NAMALWA (cell line): ENCODE measurements around the gene MEI4.
A peak's percentile ranks its signal among the peaks of the same experiment; 100 is the strongest.
"Not testable (repeated sequence)": the region's sequence is repeated elsewhere in the genome, so short reads cannot be mapped to it uniquely, and the experiment has no call there.

Experiments
- DNase-seq: peaks from one replicate; pipeline ENCODE4 v3.0.0-alpha.2; 2015; ENCODE audit warnings: low spot score

Gene MEI4, protein sequence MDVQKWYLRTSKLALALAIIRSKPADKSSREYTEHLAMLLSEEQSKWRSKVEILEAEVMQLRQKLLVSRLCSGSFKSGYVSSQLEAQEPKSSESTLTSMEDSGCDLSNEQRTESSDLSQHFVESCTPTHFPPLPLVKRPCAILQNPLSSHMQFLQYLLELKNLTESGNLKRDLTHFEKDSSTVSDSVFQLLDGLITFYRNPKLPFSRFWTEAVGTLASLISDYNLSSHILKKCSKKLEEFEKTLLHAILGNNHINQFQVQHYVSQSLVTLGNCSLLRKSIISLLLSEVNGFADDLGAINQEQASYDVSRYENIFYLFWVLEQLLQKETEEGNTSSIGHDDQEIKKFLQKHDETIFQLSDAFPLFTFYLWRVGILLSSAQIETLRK

DNA sequence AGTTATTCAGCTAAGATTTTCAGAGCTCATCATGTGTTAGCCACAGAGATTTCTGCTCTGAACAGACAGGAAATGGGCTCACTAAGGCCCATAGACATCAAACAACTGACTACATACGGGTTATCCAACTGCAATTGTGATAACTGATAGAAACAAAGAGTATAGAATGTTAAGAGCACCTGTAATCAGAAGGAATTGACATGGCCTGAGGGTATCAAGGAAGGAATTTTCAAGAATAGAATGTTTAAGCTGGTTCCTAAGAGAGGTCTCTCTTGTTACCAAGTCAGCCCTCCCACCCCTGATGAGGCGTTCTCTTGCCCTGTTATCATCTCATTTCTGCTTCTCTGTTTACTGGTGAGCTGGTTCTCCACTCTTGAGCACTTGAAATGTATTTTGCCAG, at the start of gene MEI4:
Gene MEI4 (plus strand): TSS at position 301 of the 400 bp plus-strand sequence. CDS start 37,633 bp downstream, outside the sequence.
- no peak for DNase-seq

DNA sequence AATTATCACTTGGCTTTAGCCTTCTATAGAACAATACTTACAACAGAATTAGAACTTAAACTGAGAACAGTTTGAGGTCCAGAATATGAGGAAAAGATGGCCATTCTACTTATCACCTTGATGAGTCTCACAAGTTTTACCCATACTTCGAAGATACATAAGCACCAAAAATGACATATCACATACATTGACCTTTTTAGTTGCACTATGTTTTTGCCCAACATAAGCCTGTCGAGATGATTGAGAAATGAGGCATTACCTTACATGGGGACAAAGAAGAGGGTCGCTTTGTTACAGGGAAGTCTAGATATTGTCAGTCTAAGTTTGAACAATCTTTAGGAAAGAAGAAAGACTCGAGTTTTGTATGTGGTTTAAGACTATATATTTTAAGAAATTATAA, 48.4 kb upstream of the MEI4 start:
- no peak for DNase-seq

GRCh38 chr6:77607004-77607403, 45.8 kb upstream of the MEI4 start:
- no peak for DNase-seq

DNA sequence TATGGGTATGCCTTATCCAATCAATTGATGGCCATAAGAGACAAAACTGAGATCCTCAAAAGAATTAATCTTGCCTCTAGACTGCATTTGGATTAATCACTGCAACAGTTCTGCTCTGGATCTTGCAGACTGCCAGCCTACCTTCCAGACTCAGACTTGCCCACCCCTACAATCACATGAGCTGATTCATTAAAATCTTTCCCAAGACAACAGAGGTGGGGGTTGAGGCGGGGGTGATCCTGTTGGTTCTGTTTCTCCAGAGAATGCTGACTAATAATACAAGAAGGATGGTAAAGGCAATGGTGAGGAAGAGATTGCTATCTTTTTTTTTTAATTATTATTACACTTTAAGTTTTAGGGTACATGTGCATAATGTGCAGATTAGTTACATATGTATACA, 43.7 kb upstream of the MEI4 start:
- no peak for DNase-seq

DNA sequence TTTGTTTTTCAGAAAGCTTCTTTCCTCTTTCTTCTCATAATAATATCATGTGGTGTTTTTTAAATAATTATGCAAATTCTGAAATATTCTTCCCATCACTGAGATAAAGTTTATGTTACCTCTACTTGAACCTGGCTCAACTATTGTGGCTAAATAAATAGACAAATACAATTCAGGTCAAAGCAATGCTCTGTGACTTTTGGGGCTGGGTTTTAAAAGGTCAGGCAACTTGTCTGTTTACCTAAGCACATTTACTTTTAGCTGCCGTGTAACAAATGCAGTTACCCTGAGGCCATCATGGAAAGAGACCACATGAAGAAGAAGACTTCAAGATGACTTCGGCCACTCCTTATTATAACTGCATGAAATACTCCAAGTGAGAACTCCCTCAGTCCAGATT, 33.7 kb upstream of the MEI4 start:
- DNase-seq, result no peak

GRCh38 chr6:77620278-77620882, 32.5 kb upstream of the MEI4 start:
- peak; percentile 43 for DNase-seq

GRCh38 chr6:77624515-77624914, 28.3 kb upstream of the MEI4 start:
- no peak for DNase-seq

- no peak for DNase-seq
Observed at GRCh38 chr6:77626426-77626825, 26.4 kb upstream of the MEI4 start.

DNA sequence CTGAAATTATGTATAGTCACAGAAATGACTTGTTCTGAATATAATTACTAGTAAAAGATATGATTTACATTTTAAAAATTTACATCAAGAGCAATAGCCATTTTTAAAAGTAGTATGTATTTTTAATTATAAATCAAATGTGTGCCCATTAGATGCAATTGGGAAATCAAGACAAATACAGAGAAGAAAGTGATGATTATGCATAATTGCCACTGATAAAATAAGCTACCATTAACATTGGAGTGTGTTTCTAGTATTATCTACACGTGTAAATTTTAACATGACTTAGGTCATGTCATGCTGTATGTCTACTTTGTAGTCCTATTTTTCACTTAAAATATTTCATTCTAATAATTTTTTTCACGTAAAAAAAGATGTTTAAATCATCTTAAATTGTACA, 22.8 kb upstream of the MEI4 start:
- DNase-seq, result no peak

DNA sequence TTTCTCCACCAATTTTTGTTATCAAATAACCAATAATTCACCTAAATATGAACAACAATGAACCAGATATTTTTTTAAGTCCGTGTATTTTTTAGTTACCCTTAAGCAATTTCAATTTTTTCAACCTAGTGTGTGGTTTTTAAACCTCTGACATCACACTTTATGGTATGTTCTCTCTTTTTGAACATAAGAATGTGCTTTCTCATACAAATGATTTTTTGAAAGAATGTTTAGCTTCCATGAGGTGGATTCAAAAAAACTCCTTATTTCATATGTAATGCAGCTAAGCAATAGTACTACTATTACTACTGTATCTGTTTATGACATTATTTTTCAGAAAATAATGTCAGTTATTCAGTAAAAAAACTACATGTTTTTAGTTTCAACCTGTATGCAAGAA, 19.4 kb upstream of the MEI4 start:
- no peak for DNase-seq

DNA sequence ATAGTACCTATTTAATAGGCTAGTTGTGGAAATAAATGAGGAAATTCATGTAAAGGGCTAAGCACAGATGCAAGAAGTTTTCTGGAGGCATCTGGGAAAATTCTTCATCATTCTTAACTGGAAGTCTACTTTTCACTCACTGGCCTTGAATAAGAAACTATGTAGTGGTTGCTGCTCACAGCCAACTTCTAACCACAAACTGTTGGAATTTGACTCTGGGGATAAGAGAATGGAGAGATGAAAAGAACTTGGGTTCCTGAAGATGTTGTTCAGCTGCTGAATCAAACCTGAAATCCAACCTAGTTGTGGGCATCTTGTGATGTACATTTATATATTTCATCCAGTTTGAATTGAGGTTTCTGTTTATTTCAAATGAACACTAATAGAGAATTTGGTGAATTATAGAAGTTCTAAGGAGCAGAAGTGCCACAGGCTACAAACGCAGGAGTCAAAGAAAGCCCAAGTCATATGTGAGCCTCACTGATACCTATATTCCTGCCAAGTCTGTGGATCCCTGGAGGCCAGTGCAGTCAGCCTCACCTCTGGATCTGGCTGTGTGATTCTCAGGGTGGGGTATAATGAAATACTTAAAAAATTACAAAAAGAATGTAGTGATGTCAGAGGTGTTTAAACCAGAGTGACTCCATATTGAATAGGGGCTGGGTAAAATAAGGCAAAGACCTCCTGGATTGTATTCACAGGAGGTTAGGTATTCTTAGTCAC, 18.7 kb upstream of the MEI4 start:
- no peak for DNase-seq

GRCh38 chr6:77638129-77638830, 14.6 kb upstream of the MEI4 start:
- no peak for DNase-seq

- DNase-seq, result no peak
Observed at GRCh38 chr6:77644102-77644705, 8.6 kb upstream of the MEI4 start.

- DNase-seq, result no peak
Observed at GRCh38 chr6:77650098-77650663, 2.7 kb upstream of the MEI4 start.

GRCh38 chr6:77653816-77654215, 977 bp downstream of the MEI4 start:
- DNase-seq, result no peak

DNA sequence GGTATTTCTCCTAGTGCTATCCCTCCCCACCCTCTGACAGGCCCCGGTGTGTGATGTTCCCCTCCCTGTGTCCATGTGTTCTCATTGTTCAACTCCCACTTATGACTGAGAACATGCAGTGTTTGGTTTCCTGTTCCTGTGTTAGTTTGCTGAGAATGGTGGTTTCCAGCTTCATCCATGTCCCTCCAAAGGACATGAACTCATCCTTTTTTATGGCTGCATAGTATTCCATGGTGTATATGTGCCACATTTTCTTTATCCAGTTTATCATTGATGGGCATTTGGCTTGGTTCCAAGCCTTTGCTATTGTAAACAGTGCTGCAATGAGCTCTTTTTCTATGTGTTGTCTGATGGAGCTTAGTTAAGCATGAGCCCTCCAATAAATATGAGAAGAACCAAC, 2.2 kb downstream of the MEI4 start:
- not testable (repeated sequence) for DNase-seq

- DNase-seq, result no peak
Observed at GRCh38 chr6:77656999-77657764, 4.3 kb downstream of the MEI4 start.

DNA sequence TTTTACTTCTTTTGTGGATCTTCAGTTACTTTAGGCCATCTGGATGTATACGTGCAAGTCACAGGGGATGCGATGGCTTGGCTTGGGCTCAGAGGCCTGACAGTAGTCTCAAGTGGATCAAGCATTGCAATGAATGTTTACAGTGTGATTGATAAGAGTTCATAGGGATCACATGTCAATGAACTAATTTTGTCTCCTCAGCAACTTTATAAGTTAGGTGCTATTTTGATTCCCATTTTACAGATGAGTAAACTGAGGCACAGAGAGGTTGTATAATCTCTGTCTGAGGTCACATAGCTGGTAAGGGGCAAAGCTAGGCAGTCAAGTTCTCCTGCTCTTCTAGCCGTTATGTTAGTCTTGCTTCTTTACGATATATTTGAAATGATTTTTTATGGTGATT, 13.5 kb downstream of the MEI4 start:
- DNase-seq, result no peak

DNA sequence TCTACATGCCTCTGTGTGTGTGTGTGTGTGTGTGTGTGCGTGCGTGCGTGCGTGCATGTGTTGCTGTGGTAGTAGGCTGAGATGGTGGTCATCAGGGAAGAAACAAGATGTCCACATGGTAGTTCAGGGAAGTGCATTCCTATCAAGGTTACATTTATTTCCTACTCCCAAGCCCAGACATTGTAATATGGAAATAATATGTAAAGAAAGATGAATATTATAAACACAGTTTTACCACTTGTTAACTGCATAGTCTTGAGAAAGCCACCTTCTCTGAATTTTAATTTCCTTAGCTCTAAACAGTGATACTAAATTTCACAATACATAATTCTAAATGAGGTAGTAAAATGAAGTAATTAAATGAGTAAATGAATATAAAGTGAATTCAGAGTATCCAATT, 14.0 kb downstream of the MEI4 start:
- no peak for DNase-seq

- DNase-seq, result no peak
Observed at GRCh38 chr6:77669913-77670312, 17.1 kb downstream of the MEI4 start.

GRCh38 chr6:77674211-77674610, 21.4 kb downstream of the MEI4 start:
- no peak for DNase-seq
